K562 (cell line): ENCODE results near the gene CACNG3. TPM values are rescaled to one million over a fixed set of nuclear protein-coding genes. Genes with fewer than 3 reads are reported as not detected.

Experiments used
- ATAC-seq: fragments of 200-7000 bp; cut with Tn5 transposase; 3 replicates; pipeline ENCODE4 v1.9.1; 2020; ENCODE audit warnings: moderate library complexity
- BruUV-seq: library from RNA; stranded (reverse); fragments of 400-500 nt; replicated peaks from 2 replicates; lab custom pipeline; 2021; lab: Mats Ljungman, UMichigan
- CTCF ChIA-PET: fragments of 300-600 bp; formaldehyde crosslinking; extraction: SDS; loops from one replicate; lab custom pipeline; 2021; ENCODE audit warnings: low intra/inter-chr PET ratio; lab: Yijun Ruan, JAX
- POLR2A ChIA-PET: fragments of 300-600, 350-650 bp; sonication (Branson Sonifier 250); formaldehyde crosslinking; extraction: SDS; loops from one replicate; lab custom pipeline; 2021; ENCODE audit warnings: antibody characterized with exemption, inconsistent platforms; lab: Yijun Ruan, JAX
- DNase-seq, 4 experiments: peaks; one replicate each; pipeline versions ENCODE4 v3.0.0 to v3.0.0-alpha.2; 2011 to 2018; ENCODE audit warnings: low spot score in 3 of 4, mixed read lengths in 3 of 4; ENCODE audit errors: extremely low read depth in 1 of 4
- FAIRE-seq: peaks from 2 replicates; lab custom pipeline; 2011; peaks lifted over from hg19 to GRCh38; lab: Jason Lieb, UNC
- H2AFZ ChIP-seq: 2 replicates; pipeline ENCODE4 v1.6.0; 2011; ENCODE audit warnings: low read depth, low read length, control low read depth, inconsistent platforms
- H3K27ac ChIP-seq: fragments of 200-600 bp; 3 replicates; pipeline ENCODE4 v1.8.0; 2011; ENCODE audit warnings: low read depth, mild to moderate bottlenecking, control low read depth, inconsistent platforms, low read length, moderate library complexity, mixed read lengths; ENCODE audit errors: extremely low read depth
- H3K27me3 ChIP-seq, 2 experiments: fragments of 300-600 bp in 1 of 2; 2 replicates in 1 of 2; 3 replicates in 1 of 2; pipeline versions ENCODE4 v1.6.0 to v1.8.0; 2011; ENCODE audit warnings: inconsistent platforms in 2 of 2, low read length in 2 of 2, mild to moderate bottlenecking in 1 of 2, mixed read lengths in 1 of 2, moderate library complexity in 1 of 2; ENCODE audit not compliant: control insufficient read depth in 2 of 2, insufficient read depth in 2 of 2
- H3K36me3 ChIP-seq: fragments of 300-600 bp; 3 replicates; pipeline ENCODE4 v1.8.0; 2011; ENCODE audit warnings: mild to moderate bottlenecking, low read length, inconsistent platforms; ENCODE audit not compliant: control insufficient read depth, insufficient read depth
- H3K4me1 ChIP-seq, 2 experiments: fragments of 200-600 bp in 1 of 2; replicated peaks in 1 of 2; 2 replicates in 1 of 2; 3 replicates in 1 of 2; pipeline versions ENCODE4 v1.5.1 to v1.8.0; 2011; ENCODE audit warnings: inconsistent platforms in 2 of 2, low read length in 2 of 2, mild to moderate bottlenecking in 1 of 2, mixed read lengths in 1 of 2, moderate library complexity in 1 of 2; ENCODE audit not compliant: control insufficient read depth in 2 of 2, insufficient read depth in 2 of 2
- H3K4me2 ChIP-seq: 2 replicates; pipeline ENCODE4 v1.6.1; 2011; ENCODE audit warnings: low read length, control low read depth, inconsistent platforms, mixed read lengths; ENCODE audit not compliant: insufficient read depth
- H3K4me3 ChIP-seq: fragments of 200-600 bp; sonication (generic), shearing (Covaris generic); 2 replicates; pipeline ENCODE4 v1.5.1; 2016; ENCODE audit warnings: control low read depth, inconsistent platforms
- H3K79me2 ChIP-seq: fragments of 200-600 bp; 3 replicates; pipeline ENCODE4 v1.8.0; 2011; ENCODE audit warnings: low read length, inconsistent platforms; ENCODE audit not compliant: control insufficient read depth, insufficient read depth
- H3K9ac ChIP-seq, 2 experiments: 2 replicates each; pipeline versions ENCODE4 v1.6.0 to v1.6.1; 2011; ENCODE audit warnings: low read depth in 2 of 2, low read length in 2 of 2, control low read depth in 1 of 2, inconsistent platforms in 1 of 2, mild to moderate bottlenecking in 1 of 2, mixed read lengths in 1 of 2; ENCODE audit not compliant: insufficient read depth in 1 of 2
- H3K9me1 ChIP-seq: one replicate; pipeline ENCODE4 v1.6.0; 2011; ENCODE audit warnings: inconsistent platforms, mild to moderate bottlenecking, low read length, moderate library complexity; ENCODE audit not compliant: control insufficient read depth, insufficient read depth
- H3K9me3 ChIP-seq: replicated peaks from 2 replicates; pipeline ENCODE4 v1.5.1; 2011; ENCODE audit warnings: low read depth, low read length, inconsistent platforms; ENCODE audit not compliant: control insufficient read depth, insufficient read depth
- H4K20me1 ChIP-seq: replicated peaks from 2 replicates; pipeline ENCODE4 v1.6.1; 2011; ENCODE audit warnings: low read length, inconsistent platforms, mixed read lengths; ENCODE audit not compliant: control insufficient read depth, insufficient read depth
- ATF3 ChIP-seq, 2 experiments: fragments of 450-650 bp in 1 of 2; sonication (generic) in 1 of 2; formaldehyde crosslinking in 1 of 2; IDR thresholded peaks in 1 of 2; conservative IDR thresholded peaks in 1 of 2; 2 replicates each; pipeline versions ENCODE4 v1.6.1 to v1.8.1; 2016 to 2023; ENCODE audit warnings: mild to moderate bottlenecking in 2 of 2, moderate library complexity in 2 of 2, inconsistent platforms in 1 of 2, missing genetic modification reagents in 1 of 2
- FOSL1 ChIP-seq: fragments of 200-800 bp; sonication (Bioruptor generic); conservative IDR thresholded peaks from 2 replicates; pipeline ENCODE4 v1.6.1; 2016; ENCODE audit warnings: missing genetic modification characterization, missing compliant biosample characterization
- FOXK1 ChIP-seq: sonication (generic); formaldehyde crosslinking; IDR thresholded peaks from 2 replicates; pipeline ENCODE4 v1.8.0; 2022; ENCODE audit warnings: missing genetic modification reagents, mild to moderate bottlenecking, borderline replicate concordance
- KDM5B ChIP-seq: fragments of 200-600 bp; sonication (generic); IDR thresholded peaks from 2 replicates; pipeline ENCODE4 v1.6.1; 2012; ENCODE audit warnings: low read depth, mild to moderate bottlenecking, moderate library complexity, low read length, control low read depth, inconsistent platforms; ENCODE audit not compliant: insufficient replicate concordance
- MYBL2 ChIP-seq, 2 experiments: fragments of 450-650 bp in 1 of 2; sonication (generic) in 1 of 2; formaldehyde crosslinking in 1 of 2; IDR thresholded peaks; 2 replicates each; pipeline versions ENCODE4 v1.6.1 to v1.8.1; 2017 to 2022; ENCODE audit warnings: borderline replicate concordance in 1 of 2, inconsistent platforms in 1 of 2, low read depth in 1 of 2, mild to moderate bottlenecking in 1 of 2, missing genetic modification reagents in 1 of 2, moderate library complexity in 1 of 2
- SRSF1 ChIP-seq: fragments of 200-400 bp; formaldehyde crosslinking; IDR thresholded peaks from 2 replicates; pipeline ENCODE4 v1.6.1; 2017; ENCODE audit warnings: mild to moderate bottlenecking, low read depth, low read length, moderate library complexity
- WGBS: fragments of 100-300 bp; shearing (Covaris generic); methylation state at CpG from one replicate; pipeline ENCODE4 v1.1.6; 2016; ENCODE audit warnings: low coverage, mixed read lengths; ENCODE audit not compliant: insufficient coverage; ENCODE audit errors: missing lambda C conversion rate; 5-methylcytosine and 5-hydroxymethylcytosine counted together
- in situ Hi-C: fragments of 300-500 bp; cut with MboI; formaldehyde crosslinking; loops from 4 replicates; pipeline ENCODE4 v1.15.0; 2018; ENCODE audit warnings: inconsistent platforms, mixed read lengths
- intact Hi-C: fragments of 100-400 bp; cut with micrococcal nuclease; formaldehyde crosslinking; loops from 2 replicates; pipeline ENCODE4 v1.14.2; 2022
- polyA plus RNA-seq, 8 experiments: library from polyadenylated mRNA; depleted of rRNA in 4 of 8; stranded (reverse) in 5 of 8; unstranded in 3 of 8; fragments of >200 nt; fragmentation: Nextera tagmentation in 2 of 8; fragmentation: Illumina TruSeq in 1 of 8; extraction: Ambion mirVana in 2 of 8; extraction: Trizol in 1 of 8; gene quantifications; 2 replicates each; pipeline versions ENCODE4 v1.2.1 to v1.2.3, GENCODE V29; 2011 to 2014; ENCODE audit warnings: inconsistent platforms in 1 of 8, missing spikeins in 1 of 8
- total RNA-seq, 7 experiments: library from RNA; depleted of rRNA in 6 of 7; stranded (reverse); fragments of >200 nt in 6 of 7; fragmentation: Illumina TruSeq in 2 of 7; extraction: Trizol in 2 of 7; gene quantifications; 2 replicates each; pipeline versions ENCODE4 v1.2.1 to v1.2.3, GENCODE V29; 2011 to 2021; ENCODE audit warnings: low replicate concordance in 1 of 7

CACNG3 gene
- total and polyA plus RNA-seq, 9 of the 15 experiments (the other 6 are each of a cell fraction or from before 2014, with no cell fraction given): not detected

- H2AFZ ChIP-seq: no peak overlapping the region
- intact Hi-C loops: no loop called here
- no peak overlapping the region for H3K4me2 ChIP-seq
- no peaks in the 10 kb centered on the region for H3K79me2 ChIP-seq
- in situ Hi-C loops: no loop called here
- WGBS: 1% methylated on average over 5 of the region's 5 CpGs
- no peak overlapping the region for H3K27ac ChIP-seq
- peaks cover 14% of the 10 kb centered on the region in 2 experiments for H3K27me3 ChIP-seq
- no peak for TF ChIP-seq SRSF1
- TF ChIP-seq KDM5B: no peak
- TF ChIP-seq FOXK1 (CRISPR knock-in tag): no peak
- no peak for TF ChIP-seq MYBL2 (IDR thresholded peaks at IDR 0.05; ENCODE audit: low read depth)
- TF ChIP-seq MYBL2 (CRISPR knock-in tag; IDR thresholded peaks at IDR 0.05; ENCODE audit: borderline replicate concordance): no peak
- TF ChIP-seq ATF3 (IDR thresholded peaks at IDR 0.05): peak; percentile 50; the same call in 1 of the 2 replicates
- TF ChIP-seq ATF3 (CRISPR knock-in tag; conservative IDR thresholded peaks at IDR 0.05): no peak
- peak; percentile 47 for TF ChIP-seq FOSL1 (tag)
- H3K4me3 ChIP-seq: no peak overlapping the region
- ChIA-PET CTCF (no interaction called here), POLR2A (interaction anchor here (0.9 to 1.2 kb wide), 2 partner anchors 12 kb away, joined by 3 to 4 read pairs; no protein-coding TSS in a partner anchor)
- no peaks in the 10 kb centered on the region for H4K20me1 ChIP-seq
- H3K4me1 ChIP-seq: no peaks in the 10 kb centered on the region
- H3K9me3 ChIP-seq: no peaks in the 10 kb centered on the region
- H3K36me3 ChIP-seq: no peaks in the 10 kb centered on the region
- ATAC-seq (no peak), FAIRE-seq (no peak), DNase-seq (no peak)
- no TSS peak for BruUV-seq
- no peak overlapping the region for H3K9ac ChIP-seq
- H3K9me1 ChIP-seq: no peaks in the 10 kb centered on the region
Observed at GRCh38 chr16:24234737-24235136, 21.4 kb upstream of the CACNG3 start.
